ENCODE measurements around the gene BCAS1. TPM values are rescaled to one million over a fixed set of nuclear protein-coding genes. Genes with fewer than 3 reads are reported as not detected.

BCAS1 gene
- total RNA-seq, 1 donor = not detected

GRCh38 chr20:54093423-54094267 is 23.3 kb upstream of the BCAS1 start:
- no peaks in the 10 kb centered on the region for H3K4me1 ChIP-seq (ENCODE audit: insufficient read depth, low read length)
- H3K36me3 ChIP-seq (ENCODE audit: insufficient read depth, low read length) = no peaks in the 10 kb centered on the region
- no peaks in the 10 kb centered on the region for H4K20me1 ChIP-seq (ENCODE audit: insufficient read depth, low read length)
- TF ChIP-seq, protein P1, sequence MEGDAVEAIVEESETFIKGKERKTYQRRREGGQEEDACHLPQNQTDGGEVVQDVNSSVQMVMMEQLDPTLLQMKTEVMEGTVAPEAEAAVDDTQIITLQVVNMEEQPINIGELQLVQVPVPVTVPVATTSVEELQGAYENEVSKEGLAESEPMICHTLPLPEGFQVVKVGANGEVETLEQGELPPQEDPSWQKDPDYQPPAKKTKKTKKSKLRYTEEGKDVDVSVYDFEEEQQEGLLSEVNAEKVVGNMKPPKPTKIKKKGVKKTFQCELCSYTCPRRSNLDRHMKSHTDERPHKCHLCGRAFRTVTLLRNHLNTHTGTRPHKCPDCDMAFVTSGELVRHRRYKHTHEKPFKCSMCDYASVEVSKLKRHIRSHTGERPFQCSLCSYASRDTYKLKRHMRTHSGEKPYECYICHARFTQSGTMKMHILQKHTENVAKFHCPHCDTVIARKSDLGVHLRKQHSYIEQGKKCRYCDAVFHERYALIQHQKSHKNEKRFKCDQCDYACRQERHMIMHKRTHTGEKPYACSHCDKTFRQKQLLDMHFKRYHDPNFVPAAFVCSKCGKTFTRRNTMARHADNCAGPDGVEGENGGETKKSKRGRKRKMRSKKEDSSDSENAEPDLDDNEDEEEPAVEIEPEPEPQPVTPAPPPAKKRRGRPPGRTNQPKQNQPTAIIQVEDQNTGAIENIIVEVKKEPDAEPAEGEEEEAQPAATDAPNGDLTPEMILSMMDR (IDR thresholded peaks at IDR 0.05; ENCODE audit: extremely low read depth, low read depth, low read length) = no peak
- no peaks in the 10 kb centered on the region for H3K9me3 ChIP-seq (ENCODE audit: low read depth, low read length)
- no peak overlapping the region for H2AFZ ChIP-seq (ENCODE audit: low read length)
- no peaks in the 10 kb centered on the region for H3K79me2 ChIP-seq (ENCODE audit: insufficient read depth, low read length)
- peaks cover 4% of the 10 kb centered on the region for H3K27me3 ChIP-seq (ENCODE audit: insufficient read depth, low read length)
- H3K4me2 ChIP-seq (ENCODE audit: insufficient read depth, low read length) = no peak overlapping the region
- DNase-seq (ENCODE audit: insufficient read length, low spot score, missing footprints) = no peak
- H3K4me3 ChIP-seq (ENCODE audit: insufficient read depth, low read length) = no peak overlapping the region
- H3K27ac ChIP-seq (ENCODE audit: low read depth, low read length) = no peak overlapping the region

DNA sequence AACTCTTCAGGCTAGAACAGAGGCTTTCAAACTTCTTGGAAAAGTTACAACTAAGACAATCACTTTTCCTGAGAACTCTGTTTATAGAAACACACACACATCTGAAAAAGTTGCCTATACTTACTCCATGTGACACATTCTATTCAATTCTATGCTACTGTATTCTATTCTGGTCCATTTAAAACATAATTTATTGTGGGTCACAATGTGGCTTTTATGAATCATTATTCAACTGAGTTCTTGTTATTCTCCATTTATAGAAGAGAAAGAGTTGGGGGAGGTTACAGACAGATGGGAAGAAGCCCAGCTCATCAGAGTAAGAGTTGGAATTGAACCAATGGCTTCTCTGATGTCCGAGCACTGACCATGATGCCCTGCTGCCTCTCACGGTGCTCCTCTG is 21.6 kb upstream of the BCAS1 start:
- Histone ChIP-seq H3K27me3 (ENCODE audit: insufficient read depth, low read length) (peaks cover 4% of the 10 kb centered on the region), H3K4me1 (ENCODE audit: insufficient read depth, low read length) (peaks cover 2% of the 10 kb centered on the region), H2AFZ (ENCODE audit: low read length) (peak overlapping the region; percentile 12), H3K79me2 (ENCODE audit: insufficient read depth, low read length) (no peaks in the 10 kb centered on the region), H3K9me3 (ENCODE audit: low read depth, low read length) (no peaks in the 10 kb centered on the region), H3K4me3 (ENCODE audit: insufficient read depth, low read length) (no peak overlapping the region), H3K27ac (ENCODE audit: low read depth, low read length) (no peak overlapping the region), H3K36me3 (ENCODE audit: insufficient read depth, low read length) (no peaks in the 10 kb centered on the region), H4K20me1 (ENCODE audit: insufficient read depth, low read length) (no peaks in the 10 kb centered on the region), H3K4me2 (ENCODE audit: insufficient read depth, low read length) (no peak overlapping the region)
- TF ChIP-seq, protein P1 (IDR thresholded peaks at IDR 0.05; ENCODE audit: extremely low read depth, low read depth, low read length) = no peak
- no peak for DNase-seq (ENCODE audit: insufficient read length, low spot score, missing footprints)

DNA sequence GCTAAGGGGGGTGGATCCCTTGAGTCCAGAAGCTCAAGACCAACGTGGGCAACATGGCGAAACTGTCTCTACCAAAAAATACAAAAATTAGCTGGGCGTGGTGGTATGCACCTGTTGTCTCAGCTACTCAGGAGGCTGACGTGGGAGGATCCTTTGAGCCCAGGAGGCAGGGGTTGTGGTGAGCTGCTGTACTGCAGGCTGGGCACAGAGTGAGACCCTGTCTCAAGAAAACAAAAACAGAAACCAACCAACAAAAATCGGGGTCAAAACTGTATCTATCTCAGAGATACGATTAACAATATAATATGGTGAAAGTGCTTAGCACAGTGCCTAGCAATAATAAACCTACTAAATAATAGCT is 20.7 kb upstream of the BCAS1 start:
- H3K27me3 ChIP-seq (ENCODE audit: insufficient read depth, low read length) = peaks cover 4% of the 10 kb centered on the region
- no peak overlapping the region for H3K4me3 ChIP-seq (ENCODE audit: insufficient read depth, low read length)
- H3K4me2 ChIP-seq (ENCODE audit: insufficient read depth, low read length) = no peak overlapping the region
- H3K4me1 ChIP-seq (ENCODE audit: insufficient read depth, low read length) = peaks cover 8% of the 10 kb centered on the region
- DNase-seq (ENCODE audit: insufficient read length, low spot score, missing footprints) = no peak
- H3K27ac ChIP-seq (ENCODE audit: low read depth, low read length) = no peak overlapping the region
- TF ChIP-seq, protein P1 (IDR thresholded peaks at IDR 0.05; ENCODE audit: extremely low read depth, low read depth, low read length) = no peak
- H2AFZ ChIP-seq (ENCODE audit: low read length) = no peak overlapping the region
- no peaks in the 10 kb centered on the region for H3K79me2 ChIP-seq (ENCODE audit: insufficient read depth, low read length)
- H4K20me1 ChIP-seq (ENCODE audit: insufficient read depth, low read length) = no peaks in the 10 kb centered on the region
- H3K9me3 ChIP-seq (ENCODE audit: low read depth, low read length) = no peaks in the 10 kb centered on the region
- H3K36me3 ChIP-seq (ENCODE audit: insufficient read depth, low read length) = no peaks in the 10 kb centered on the region

- TF ChIP-seq, protein P1 (IDR thresholded peaks at IDR 0.05; ENCODE audit: extremely low read depth, low read depth, low read length) = no peak
- no peak overlapping the region for H3K4me2 ChIP-seq (ENCODE audit: insufficient read depth, low read length)
- H4K20me1 ChIP-seq (ENCODE audit: insufficient read depth, low read length) = no peaks in the 10 kb centered on the region
- H2AFZ ChIP-seq (ENCODE audit: low read length) = no peak overlapping the region
- H3K9me3 ChIP-seq (ENCODE audit: low read depth, low read length) = no peaks in the 10 kb centered on the region
- H3K79me2 ChIP-seq (ENCODE audit: insufficient read depth, low read length) = no peaks in the 10 kb centered on the region
- no peaks in the 10 kb centered on the region for H3K36me3 ChIP-seq (ENCODE audit: insufficient read depth, low read length)
- peaks cover 8% of the 10 kb centered on the region for H3K4me1 ChIP-seq (ENCODE audit: insufficient read depth, low read length)
- H3K27ac ChIP-seq (ENCODE audit: low read depth, low read length) = no peak overlapping the region
- H3K4me3 ChIP-seq (ENCODE audit: insufficient read depth, low read length) = no peak overlapping the region
- no peak for DNase-seq (ENCODE audit: insufficient read length, low spot score, missing footprints)
- H3K27me3 ChIP-seq (ENCODE audit: insufficient read depth, low read length) = peaks cover 4% of the 10 kb centered on the region
These were observed 20.1 kb upstream of the BCAS1 start for GRCh38 chr20:54090230-54091119.

All from osteoblast (primary cell).